K562 (cell line): ENCODE results near the gene TTC9C. TPM values are rescaled to one million over a fixed set of nuclear protein-coding genes. Genes with fewer than 3 reads are reported as not detected.

Experiments used
- ATF1 ChIP-seq, 2 experiments: fragments of 450-650 bp in 1 of 2; IDR thresholded peaks; 2 replicates each; pipeline ENCODE4 v1.6.1; 2016; ENCODE audit warnings: missing compliant biosample characterization in 1 of 2, missing genetic modification characterization in 1 of 2
- GTF2E2 ChIP-seq: fragments of 200-800 bp; sonication (Bioruptor generic); IDR thresholded peaks from 2 replicates; pipeline ENCODE4 v1.6.1; 2016; ENCODE audit warnings: missing genetic modification characterization, missing compliant biosample characterization
- HDAC1 ChIP-seq, 2 experiments: fragments of 450-650 bp; IDR thresholded peaks; 2 replicates each; pipeline ENCODE4 v1.6.1; 2016 to 2017; ENCODE audit warnings: inconsistent platforms in 1 of 2, mild to moderate bottlenecking in 1 of 2, moderate library complexity in 1 of 2
- HEY1 ChIP-seq: fragments of 250-450 bp; sonication (Bioruptor Pico); IDR thresholded peaks from 2 replicates; pipeline ENCODE4 v1.5.0; 2020; ENCODE audit warnings: mild to moderate bottlenecking, moderate library complexity, borderline replicate concordance
- KLF1 ChIP-seq: fragments of 450-650 bp; IDR thresholded peaks from 2 replicates; pipeline ENCODE4 v1.6.1; 2016; ENCODE audit warnings: missing genetic modification characterization, missing compliant biosample characterization
- NCOA6 ChIP-seq: fragments of 450-650 bp; IDR thresholded peaks from 2 replicates; pipeline ENCODE4 v1.6.1; 2017; ENCODE audit warnings: mild to moderate bottlenecking
- SIN3B ChIP-seq: fragments of 450-650 bp; IDR thresholded peaks from 2 replicates; pipeline ENCODE4 v1.6.1; 2017; ENCODE audit warnings: low read depth, mild to moderate bottlenecking, moderate library complexity
- TCF3 ChIP-seq: sonication (generic); formaldehyde crosslinking; IDR thresholded peaks from 2 replicates; pipeline ENCODE4 v1.4.0; 2020; ENCODE audit warnings: mild to moderate bottlenecking, missing genetic modification reagents
- YY1 ChIP-seq, 3 experiments: IDR thresholded peaks; 2 replicates each; pipeline ENCODE4 v1.6.1; 2011; ENCODE audit warnings: low read length in 2 of 3, mild to moderate bottlenecking in 2 of 3, moderate library complexity in 2 of 3, borderline replicate concordance in 1 of 3, control low read depth in 1 of 3, low read depth in 1 of 3; ENCODE audit not compliant: insufficient read depth in 3 of 3, insufficient replicate concordance in 2 of 3, control insufficient read depth in 1 of 3, insufficient read length in 1 of 3; ENCODE audit errors: extremely low read depth in 1 of 3
- polyA plus RNA-seq, 8 experiments: library from polyadenylated mRNA; depleted of rRNA in 4 of 8; stranded (reverse) in 5 of 8; unstranded in 3 of 8; fragments of >200 nt; fragmentation: Nextera tagmentation in 2 of 8; fragmentation: Illumina TruSeq in 1 of 8; extraction: Ambion mirVana in 2 of 8; extraction: Trizol in 1 of 8; gene quantifications; 2 replicates each; pipeline versions ENCODE4 v1.2.1 to v1.2.3, GENCODE V29; 2011 to 2014; ENCODE audit warnings: inconsistent platforms in 1 of 8, missing spikeins in 1 of 8
- total RNA-seq, 7 experiments: library from RNA; depleted of rRNA in 6 of 7; stranded (reverse); fragments of >200 nt in 6 of 7; fragmentation: Illumina TruSeq in 2 of 7; extraction: Trizol in 2 of 7; gene quantifications; 2 replicates each; pipeline versions ENCODE4 v1.2.1 to v1.2.3, GENCODE V29; 2011 to 2021; ENCODE audit warnings: low replicate concordance in 1 of 7

TTC9C gene
- total and polyA plus RNA-seq, 9 of the 15 experiments (the other 6 are each of a cell fraction or from before 2014, with no cell fraction given) = 32.8 to 59.0 (median 37.1) TPM

GRCh38 chr11:62755086-62755615 lies 26.9 kb downstream of the TTC9C start (continued):
- TF ChIP-seq YY1 (IDR thresholded peaks at IDR 0.05; ENCODE audit: borderline replicate concordance in 1 of 3, control insufficient read depth in 1 of 3, extremely low read depth in 1 of 3, insufficient read depth in 3 of 3, insufficient read length in 1 of 3, insufficient replicate concordance in 2 of 3, low read depth in 1 of 3, low read length in 2 of 3) (no peak), ATF1 (CRISPR knock-in tag; IDR thresholded peaks at IDR 0.05) (no peak), ATF1 (tag; IDR thresholded peaks at IDR 0.05) (no peak), HDAC1 (IDR thresholded peaks at IDR 0.05) (no peak), TCF3 (CRISPR knock-in tag) (no peak), GTF2E2 (tag) (no peak), SIN3B (no peak), HEY1 (CRISPR knock-in tag) (no peak), KLF1 (tag) (no peak), NCOA6 (no peak)
